Medulla oblongata (tissue), 1 donor: ENCODE results near the gene HOMER2.

Experiments
- DNase-seq: peaks from one replicate; pipeline ENCODE4 v3.0.0-alpha.2; 2015; ENCODE audit errors: extremely low spot score

The HOMER2 gene

GRCh38 chr15:82799183-82799841, 153.2 kb downstream of the HOMER2 start:
- no peak for DNase-seq
